DMS 273 treated with DMSO at 0.1 percent for 48 hours (cell line): ENCODE data around the gene CLUH.

Source experiments
- DNase-seq: peaks from one replicate; lab custom pipeline; 2025; lab: John Stamatoyannopoulos, UW

CLUH gene

GRCh38 chr17:2711608-2712299 is at the start of gene CLUH:
Gene CLUH (minus strand): TSS chr17:2711764. CDS start chr17:2711661, 103 bp downstream.
- peak; percentile 43 for DNase-seq

- DNase-seq: no peak
Measured at GRCh38 chr17:2758870-2759269, 47.3 kb upstream of the CLUH start.

- DNase-seq: no peak
Measured at GRCh38 chr17:2755891-2756724, 44.5 kb upstream of the CLUH start.

- DNase-seq: no peak
Measured at GRCh38 chr17:2751491-2751890, 39.9 kb upstream of the CLUH start.

GRCh38 chr17:2750721-2751120 is 39.2 kb upstream of the CLUH start:
- no peak for DNase-seq

GRCh38 chr17:2749784-2750181 is 38.2 kb upstream of the CLUH start:
- DNase-seq: no peak

GRCh38 chr17:2749058-2749783 is 37.7 kb upstream of the CLUH start, which contains the start of gene CCDC92B:
Gene CCDC92B (minus strand): TSS chr17:2749652. CDS start chr17:2735145, 14,507 bp downstream.
- DNase-seq: no peak

- no peak for DNase-seq
Measured at GRCh38 chr17:2745317-2746037, 33.9 kb upstream of the CLUH start.

- no peak for DNase-seq
Measured at GRCh38 chr17:2737693-2738092, 26.1 kb upstream of the CLUH start.

GRCh38 chr17:2736956-2737355 is 25.4 kb upstream of the CLUH start:
- DNase-seq: no peak

- no peak for DNase-seq
Measured at GRCh38 chr17:2735896-2736295, 24.3 kb upstream of the CLUH start.

- no peak for DNase-seq
Measured at GRCh38 chr17:2734939-2735338, 23.4 kb upstream of the CLUH start.

- no peak for DNase-seq
Measured at GRCh38 chr17:2731807-2732206, 20.2 kb upstream of the CLUH start.

- no peak for DNase-seq
Measured at GRCh38 chr17:2730764-2731353, 19.3 kb upstream of the CLUH start.

GRCh38 chr17:2724784-2725164 is 13.2 kb upstream of the CLUH start:
- no peak for DNase-seq

GRCh38 chr17:2723997-2724783 is 12.6 kb upstream of the CLUH start:
- no peak for DNase-seq

- DNase-seq: no peak
Measured at GRCh38 chr17:2723505-2723996, 12.0 kb upstream of the CLUH start.

GRCh38 chr17:2722611-2723010 is 11.0 kb upstream of the CLUH start:
- DNase-seq: no peak

GRCh38 chr17:2721603-2722002 is 10.0 kb upstream of the CLUH start:
- no peak for DNase-seq

GRCh38 chr17:2719861-2720260 is 8.3 kb upstream of the CLUH start:
- no peak for DNase-seq
